Panc1 (cell line): Measurements from ENCODE around the gene TXNIP. TPM values are rescaled to one million over a fixed set of nuclear protein-coding genes. Genes with fewer than 3 reads are reported as not detected.

Source experiments
- ATAC-seq: fragments of 200-7000 bp; cut with Tn5 transposase; 2 replicates; pipeline ENCODE4 v1.9.1; 2020; ENCODE audit warnings: mild to moderate bottlenecking, moderate library complexity
- BruUV-seq: library from RNA; stranded (reverse); fragments of 400-500 nt; replicated peaks from 2 replicates; lab custom pipeline; 2021; lab: Mats Ljungman, UMichigan
- CTCF ChIA-PET: fragments of 300-600 bp; sonication (Branson Sonifier 250); formaldehyde crosslinking; loops from one replicate; lab custom pipeline; 2022; ENCODE audit warnings: antibody characterized with exemption; lab: Charles Lee
- POLR2A ChIA-PET: fragments of 300-600 bp; sonication (Branson Sonifier 250); formaldehyde crosslinking; loops from one replicate; lab custom pipeline; 2022; ENCODE audit warnings: antibody characterized with exemption; lab: Charles Lee
- DNase-seq: peaks from one replicate; pipeline ENCODE4 v3.0.0-alpha.2; 2010; ENCODE audit warnings: low read depth, low spot score
- H3K27ac ChIP-seq: 2 replicates; pipeline ENCODE4 v1.5.1; 2011; ENCODE audit warnings: mild to moderate bottlenecking, low read length, inconsistent platforms
- H3K27me3 ChIP-seq: fragments of 200-500 bp; sonication (Bioruptor generic); 2 replicates; pipeline ENCODE4 v1.6.0; 2014; ENCODE audit warnings: low read length, inconsistent platforms; ENCODE audit not compliant: control insufficient read depth, insufficient read depth
- H3K36me3 ChIP-seq: fragments of 200-500 bp; sonication (Bioruptor generic); 2 replicates; pipeline ENCODE4 v1.5.1; 2014; ENCODE audit warnings: inconsistent platforms, mild to moderate bottlenecking, low read length, moderate library complexity; ENCODE audit not compliant: control insufficient read depth, insufficient read depth
- H3K4me1 ChIP-seq: 2 replicates; pipeline ENCODE4 v1.5.1; 2011; ENCODE audit warnings: inconsistent platforms, mild to moderate bottlenecking, low read length, moderate library complexity; ENCODE audit not compliant: control insufficient read depth, insufficient read depth
- H3K4me3 ChIP-seq, 2 experiments: 2 replicates each; pipeline ENCODE4 v1.5.1; 2011 to 2012; ENCODE audit warnings: low read depth in 2 of 2, low read length in 2 of 2, mild to moderate bottlenecking in 2 of 2, inconsistent platforms in 1 of 2, moderate library complexity in 1 of 2
- H3K9me3 ChIP-seq: fragments of 200-500 bp; sonication (Bioruptor generic); 2 replicates; pipeline ENCODE4 v1.5.1; 2014; ENCODE audit warnings: low read depth, mild to moderate bottlenecking, inconsistent platforms, low read length, moderate library complexity; ENCODE audit not compliant: control insufficient read depth, insufficient read depth
- POLR2AphosphoS5 ChIP-seq: IDR thresholded peaks from 2 replicates; pipeline ENCODE4 v1.6.1; 2012; ENCODE audit warnings: mild to moderate bottlenecking, low read depth, low read length, moderate library complexity
- SIN3A ChIP-seq: IDR thresholded peaks from 2 replicates; pipeline ENCODE4 v1.6.1; 2012; ENCODE audit warnings: low read depth, mild to moderate bottlenecking, low read length, moderate library complexity, borderline replicate concordance; ENCODE audit not compliant: insufficient read depth
- TCF7L2 ChIP-seq: IDR thresholded peaks from 2 replicates; pipeline ENCODE4 v1.6.1; 2011; ENCODE audit warnings: mild to moderate bottlenecking, low read depth, low read length, inconsistent platforms
- in situ Hi-C: cut with HindIII; loops from 2 replicates; pipeline ENCODE4 v1.10.0; 2016; ENCODE audit warnings: low sequenced_read_pairs, low pct_unique_long_range_greater_than_20kb
- intact Hi-C: fragments of 100-400 bp; cut with micrococcal nuclease; formaldehyde crosslinking; loops from one replicate; pipeline ENCODE4 v1.10.0; 2022; ENCODE audit not compliant: unreplicated experiment
- total RNA-seq: library from RNA; stranded (reverse); gene quantifications from one replicate; pipeline ENCODE4 v1.2.1, GENCODE V29; 2021; ENCODE audit not compliant: unreplicated experiment
- TF ChIP-seq, protein P1 (sequence below): fragments of 450-650 bp; IDR thresholded peaks from 2 replicates; pipeline ENCODE4 v1.5.1; 2017; ENCODE audit warnings: mild to moderate bottlenecking
- TF ChIP-seq, protein P2 (sequence below), 2 experiments: IDR thresholded peaks; 2 replicates each; pipeline ENCODE4 v1.6.1; 2011 to 2012; ENCODE audit warnings: low read depth in 2 of 2, control low read depth in 1 of 2, low read length in 1 of 2, mild to moderate bottlenecking in 1 of 2, moderate library complexity in 1 of 2; ENCODE audit not compliant: insufficient read depth in 1 of 2

TXNIP gene
- total RNA-seq, 1 experiment from 2014 or later = 15.2 TPM

DNA sequence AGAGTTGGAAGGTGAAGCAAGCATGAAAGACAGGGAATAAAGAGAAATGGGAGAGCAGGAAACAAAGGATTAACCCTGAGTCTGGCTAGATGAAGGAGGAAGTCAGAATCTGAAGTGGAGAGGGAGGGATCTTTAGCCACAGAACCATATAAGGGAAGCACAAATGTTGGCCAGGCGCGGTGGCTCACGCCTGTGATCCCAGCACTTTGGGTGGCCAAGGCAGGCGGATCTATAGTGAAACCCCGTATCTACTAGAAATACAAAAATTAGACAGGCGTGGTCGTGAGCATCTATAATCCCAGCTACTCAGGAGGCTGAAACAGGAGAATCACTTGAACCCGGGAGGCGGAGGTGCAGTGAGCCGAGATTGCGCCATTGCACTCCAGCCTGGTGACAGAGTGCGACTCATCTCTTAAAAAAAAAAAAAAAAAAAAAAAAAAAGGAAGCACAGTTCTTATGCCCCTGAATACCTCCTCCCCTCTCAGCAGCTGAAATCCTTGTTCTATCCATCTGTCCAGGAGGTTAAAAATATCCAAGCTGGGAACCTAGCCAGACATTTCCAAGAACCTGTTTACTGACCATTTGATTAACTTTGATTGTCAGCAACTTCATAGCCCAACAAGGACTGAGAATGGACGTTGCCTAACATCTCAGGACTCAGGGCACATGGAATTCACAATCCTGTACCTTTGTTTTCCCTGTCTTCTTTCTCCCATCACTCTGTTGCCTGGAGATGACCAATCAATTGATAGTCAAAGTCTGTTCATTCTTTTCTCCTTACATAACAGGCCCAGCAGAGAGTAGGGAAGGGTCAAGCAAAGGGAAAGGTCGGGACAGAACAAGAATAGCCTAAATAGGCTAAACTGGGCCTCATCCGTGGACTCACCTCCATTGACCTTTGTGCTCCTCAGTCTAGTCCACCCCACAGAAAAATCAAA lies 10.6 kb downstream of the TXNIP start:
- no peaks in the 10 kb centered on the region for H3K27me3 ChIP-seq
- ChIA-PET CTCF (no interaction called here), POLR2A (interaction anchor here (0.6 to 0.7 kb wide), 2 partner anchors 41 to 59 kb away, joined by 3 to 7 read pairs; no protein-coding TSS in a partner anchor)
- ATAC-seq (no peak), DNase-seq (no peak)
- H3K4me1 ChIP-seq = no peaks in the 10 kb centered on the region
- H3K9me3 ChIP-seq = no peaks in the 10 kb centered on the region
- no peaks in the 10 kb centered on the region for H3K36me3 ChIP-seq
- H3K4me3 ChIP-seq = no peak overlapping the region
- in situ Hi-C loops = no loop called here
- H3K27ac ChIP-seq = no peak overlapping the region; the same call in 1 of the 2 replicates
- no TSS peak for BruUV-seq
- intact Hi-C loops = no loop called here
- TF ChIP-seq SIN3A (no peak), POLR2AphosphoS5 (no peak), TCF7L2 (no peak)
- TF ChIP-seq, protein P1, sequence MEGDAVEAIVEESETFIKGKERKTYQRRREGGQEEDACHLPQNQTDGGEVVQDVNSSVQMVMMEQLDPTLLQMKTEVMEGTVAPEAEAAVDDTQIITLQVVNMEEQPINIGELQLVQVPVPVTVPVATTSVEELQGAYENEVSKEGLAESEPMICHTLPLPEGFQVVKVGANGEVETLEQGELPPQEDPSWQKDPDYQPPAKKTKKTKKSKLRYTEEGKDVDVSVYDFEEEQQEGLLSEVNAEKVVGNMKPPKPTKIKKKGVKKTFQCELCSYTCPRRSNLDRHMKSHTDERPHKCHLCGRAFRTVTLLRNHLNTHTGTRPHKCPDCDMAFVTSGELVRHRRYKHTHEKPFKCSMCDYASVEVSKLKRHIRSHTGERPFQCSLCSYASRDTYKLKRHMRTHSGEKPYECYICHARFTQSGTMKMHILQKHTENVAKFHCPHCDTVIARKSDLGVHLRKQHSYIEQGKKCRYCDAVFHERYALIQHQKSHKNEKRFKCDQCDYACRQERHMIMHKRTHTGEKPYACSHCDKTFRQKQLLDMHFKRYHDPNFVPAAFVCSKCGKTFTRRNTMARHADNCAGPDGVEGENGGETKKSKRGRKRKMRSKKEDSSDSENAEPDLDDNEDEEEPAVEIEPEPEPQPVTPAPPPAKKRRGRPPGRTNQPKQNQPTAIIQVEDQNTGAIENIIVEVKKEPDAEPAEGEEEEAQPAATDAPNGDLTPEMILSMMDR = no peak
- TF ChIP-seq, protein P2, sequence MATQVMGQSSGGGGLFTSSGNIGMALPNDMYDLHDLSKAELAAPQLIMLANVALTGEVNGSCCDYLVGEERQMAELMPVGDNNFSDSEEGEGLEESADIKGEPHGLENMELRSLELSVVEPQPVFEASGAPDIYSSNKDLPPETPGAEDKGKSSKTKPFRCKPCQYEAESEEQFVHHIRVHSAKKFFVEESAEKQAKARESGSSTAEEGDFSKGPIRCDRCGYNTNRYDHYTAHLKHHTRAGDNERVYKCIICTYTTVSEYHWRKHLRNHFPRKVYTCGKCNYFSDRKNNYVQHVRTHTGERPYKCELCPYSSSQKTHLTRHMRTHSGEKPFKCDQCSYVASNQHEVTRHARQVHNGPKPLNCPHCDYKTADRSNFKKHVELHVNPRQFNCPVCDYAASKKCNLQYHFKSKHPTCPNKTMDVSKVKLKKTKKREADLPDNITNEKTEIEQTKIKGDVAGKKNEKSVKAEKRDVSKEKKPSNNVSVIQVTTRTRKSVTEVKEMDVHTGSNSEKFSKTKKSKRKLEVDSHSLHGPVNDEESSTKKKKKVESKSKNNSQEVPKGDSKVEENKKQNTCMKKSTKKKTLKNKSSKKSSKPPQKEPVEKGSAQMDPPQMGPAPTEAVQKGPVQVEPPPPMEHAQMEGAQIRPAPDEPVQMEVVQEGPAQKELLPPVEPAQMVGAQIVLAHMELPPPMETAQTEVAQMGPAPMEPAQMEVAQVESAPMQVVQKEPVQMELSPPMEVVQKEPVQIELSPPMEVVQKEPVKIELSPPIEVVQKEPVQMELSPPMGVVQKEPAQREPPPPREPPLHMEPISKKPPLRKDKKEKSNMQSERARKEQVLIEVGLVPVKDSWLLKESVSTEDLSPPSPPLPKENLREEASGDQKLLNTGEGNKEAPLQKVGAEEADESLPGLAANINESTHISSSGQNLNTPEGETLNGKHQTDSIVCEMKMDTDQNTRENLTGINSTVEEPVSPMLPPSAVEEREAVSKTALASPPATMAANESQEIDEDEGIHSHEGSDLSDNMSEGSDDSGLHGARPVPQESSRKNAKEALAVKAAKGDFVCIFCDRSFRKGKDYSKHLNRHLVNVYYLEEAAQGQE (IDR thresholded peaks at IDR 0.05; ENCODE audit: insufficient read depth in 1 of 2, low read depth in 2 of 2, low read length in 1 of 2) = no peak

GRCh38 chr1:145985129-145985501 lies 11.3 kb downstream of the TXNIP start:
- TF ChIP-seq POLR2AphosphoS5 (no peak), TCF7L2 (no peak), SIN3A (no peak)
- TF ChIP-seq, protein P1 = no peak
- TF ChIP-seq, protein P2 (IDR thresholded peaks at IDR 0.05; ENCODE audit: insufficient read depth in 1 of 2, low read depth in 2 of 2, low read length in 1 of 2) = no peak
- in situ Hi-C loops = no loop called here
- Histone ChIP-seq H3K4me3 (no peak overlapping the region), H3K36me3 (no peaks in the 10 kb centered on the region), H3K9me3 (no peaks in the 10 kb centered on the region), H3K27me3 (no peaks in the 10 kb centered on the region), H3K4me1 (no peaks in the 10 kb centered on the region), H3K27ac (no peak overlapping the region; the same call in 1 of the 2 replicates)
- intact Hi-C loops = no loop called here
- ATAC-seq (no peak), DNase-seq (no peak)
- CTCF ChIA-PET = no interaction called here
- BruUV-seq = no TSS peak
- POLR2A ChIA-PET = no interaction called here
